ENCODE data around the gene HNRNPA1. TPM values are rescaled to one million over a fixed set of nuclear protein-coding genes. Genes with fewer than 3 reads are reported as not detected.

Gene HNRNPA1
- total and polyA plus RNA-seq, 9 of the 15 experiments (the other 6 are each of a cell fraction or from before 2014, with no cell fraction given), result 1,166 to 2,703 (median 1,815) TPM

- TF ChIP-seq ZNF707 (CRISPR knock-in tag; conservative IDR thresholded peaks at IDR 0.05) (no peak; the same call in 1 of the 2 replicates), ZKSCAN3 (CRISPR knock-in tag; IDR thresholded peaks at IDR 0.05) (no peak), KHSRP (IDR thresholded peaks at IDR 0.05) (peak; percentile 72; the same call in 1 of the 2 replicates), MCM3 (IDR thresholded peaks at IDR 0.05) (no peak), MECOM (CRISPR knock-in tag; IDR thresholded peaks at IDR 0.05) (peak; percentile 48), RFX7 (CRISPR knock-in tag; IDR thresholded peaks at IDR 0.05) (no peak), REST (IDR thresholded peaks at IDR 0.05; ENCODE audit: borderline replicate concordance) (peak; percentile 40), REST (CRISPR knock-in tag; IDR thresholded peaks at IDR 0.05; ENCODE audit: low read depth) (no peak), SIRT6 (IDR thresholded peaks at IDR 0.05; ENCODE audit: low read depth, low read length) (no peak), SMARCC2 (IDR thresholded peaks at IDR 0.05; ENCODE audit: low read depth) (peak; percentile 93), TSHZ1 (CRISPR knock-in tag; IDR thresholded peaks at IDR 0.05) (no peak), MAFG (tag; conservative IDR thresholded peaks at IDR 0.05) (0 out of 2 replicates have a peak, but pooled peaks have one; percentile 8), STAG1 (CRISPR knock-in tag; IDR thresholded peaks at IDR 0.05; ENCODE audit: borderline replicate concordance) (no peak)
- TF ChIP-seq, protein P1, sequence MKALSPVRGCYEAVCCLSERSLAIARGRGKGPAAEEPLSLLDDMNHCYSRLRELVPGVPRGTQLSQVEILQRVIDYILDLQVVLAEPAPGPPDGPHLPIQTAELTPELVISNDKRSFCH (CRISPR knock-in tag; IDR thresholded peaks at IDR 0.05), result no peak
- TF ChIP-seq, protein P1 (tag; IDR thresholded peaks at IDR 0.05), result peak; percentile 91
- TF ChIP-seq, protein P2, sequence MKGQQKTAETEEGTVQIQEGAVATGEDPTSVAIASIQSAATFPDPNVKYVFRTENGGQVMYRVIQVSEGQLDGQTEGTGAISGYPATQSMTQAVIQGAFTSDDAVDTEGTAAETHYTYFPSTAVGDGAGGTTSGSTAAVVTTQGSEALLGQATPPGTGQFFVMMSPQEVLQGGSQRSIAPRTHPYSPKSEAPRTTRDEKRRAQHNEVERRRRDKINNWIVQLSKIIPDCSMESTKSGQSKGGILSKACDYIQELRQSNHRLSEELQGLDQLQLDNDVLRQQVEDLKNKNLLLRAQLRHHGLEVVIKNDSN (CRISPR knock-in tag; IDR thresholded peaks at IDR 0.05), result no peak
Measured at GRCh38 chr12:54304187-54304810, 23.8 kb downstream of the HNRNPA1 start (continued).

Data from K562 (cell line).